H1 (cell line): Measurements from ENCODE around the gene B4GALNT1.

ENCODE experiments used
- BACH1 ChIP-seq: IDR thresholded peaks from 2 replicates; pipeline ENCODE4 v1.6.1; 2012; ENCODE audit warnings: low read length, improper control_type of control experiment
- CHD2 ChIP-seq: IDR thresholded peaks from 2 replicates; pipeline ENCODE4 v1.6.1; 2012; ENCODE audit warnings: low read length, improper control_type of control experiment
- EP300 ChIP-seq, 2 experiments: IDR thresholded peaks; 1 replicate in 1 of 2; 2 replicates in 1 of 2; pipeline ENCODE4 v1.6.1; 2011 to 2012; ENCODE audit warnings: low read depth in 2 of 2, low read length in 2 of 2, mild to moderate bottlenecking in 2 of 2, borderline replicate concordance in 1 of 2, inconsistent platforms in 1 of 2, moderate library complexity in 1 of 2
- KDM1A ChIP-seq: fragments of 200-600, 300-600 bp; sonication (generic); IDR thresholded peaks from 2 replicates; pipeline ENCODE4 v1.7.1; 2016; ENCODE audit warnings: mild to moderate bottlenecking, low read length, borderline replicate concordance
- PHF8 ChIP-seq: fragments of 200-600 bp; sonication (generic); conservative IDR thresholded peaks from 2 replicates; pipeline ENCODE4 v1.7.1; 2012; ENCODE audit warnings: low read depth, mild to moderate bottlenecking, inconsistent platforms, low read length, moderate library complexity
- POLR2A ChIP-seq, 2 experiments: IDR thresholded peaks; 1 replicate in 1 of 2; 2 replicates in 1 of 2; pipeline ENCODE4 v1.6.1; 2011; ENCODE audit warnings: low read depth in 2 of 2, low read length in 2 of 2, mild to moderate bottlenecking in 2 of 2; ENCODE audit errors: control extremely low read depth in 1 of 2
- POLR2AphosphoS5 ChIP-seq: IDR thresholded peaks from 2 replicates; pipeline ENCODE4 v1.6.1; 2011; ENCODE audit warnings: low read depth, low read length
- RAD21 ChIP-seq, 2 experiments: IDR thresholded peaks in 1 of 2; conservative IDR thresholded peaks in 1 of 2; 2 replicates each; pipeline ENCODE4 v1.6.1; 2011; ENCODE audit warnings: low read depth in 2 of 2, low read length in 2 of 2, improper control_type of control experiment in 1 of 2, inconsistent platforms in 1 of 2, mild to moderate bottlenecking in 1 of 2, moderate library complexity in 1 of 2
- YY1 ChIP-seq: IDR thresholded peaks from 2 replicates; pipeline ENCODE4 v1.6.1; 2011; ENCODE audit warnings: low read depth, mild to moderate bottlenecking, low read length
- TF ChIP-seq, protein P1 (sequence below), 3 experiments: IDR thresholded peaks; 1 replicate in 2 of 3; 2 replicates in 1 of 3; pipeline versions ENCODE4 v1.5.1 to v1.6.1; 2011; ENCODE audit warnings: low read length in 3 of 3, mild to moderate bottlenecking in 3 of 3, inconsistent platforms in 2 of 3, low read depth in 1 of 3, moderate library complexity in 1 of 3; ENCODE audit not compliant: insufficient read depth in 1 of 3; ENCODE audit errors: control extremely low read depth in 1 of 3
- TF ChIP-seq, protein P2 (sequence below): IDR thresholded peaks from 2 replicates; pipeline ENCODE4 v1.6.1; 2012; ENCODE audit warnings: inconsistent platforms
- TF ChIP-seq, protein P3 (sequence below): IDR thresholded peaks from 2 replicates; pipeline ENCODE4 v1.6.1; 2011; ENCODE audit warnings: low read depth, mild to moderate bottlenecking, low read length; ENCODE audit not compliant: insufficient read depth

DNA sequence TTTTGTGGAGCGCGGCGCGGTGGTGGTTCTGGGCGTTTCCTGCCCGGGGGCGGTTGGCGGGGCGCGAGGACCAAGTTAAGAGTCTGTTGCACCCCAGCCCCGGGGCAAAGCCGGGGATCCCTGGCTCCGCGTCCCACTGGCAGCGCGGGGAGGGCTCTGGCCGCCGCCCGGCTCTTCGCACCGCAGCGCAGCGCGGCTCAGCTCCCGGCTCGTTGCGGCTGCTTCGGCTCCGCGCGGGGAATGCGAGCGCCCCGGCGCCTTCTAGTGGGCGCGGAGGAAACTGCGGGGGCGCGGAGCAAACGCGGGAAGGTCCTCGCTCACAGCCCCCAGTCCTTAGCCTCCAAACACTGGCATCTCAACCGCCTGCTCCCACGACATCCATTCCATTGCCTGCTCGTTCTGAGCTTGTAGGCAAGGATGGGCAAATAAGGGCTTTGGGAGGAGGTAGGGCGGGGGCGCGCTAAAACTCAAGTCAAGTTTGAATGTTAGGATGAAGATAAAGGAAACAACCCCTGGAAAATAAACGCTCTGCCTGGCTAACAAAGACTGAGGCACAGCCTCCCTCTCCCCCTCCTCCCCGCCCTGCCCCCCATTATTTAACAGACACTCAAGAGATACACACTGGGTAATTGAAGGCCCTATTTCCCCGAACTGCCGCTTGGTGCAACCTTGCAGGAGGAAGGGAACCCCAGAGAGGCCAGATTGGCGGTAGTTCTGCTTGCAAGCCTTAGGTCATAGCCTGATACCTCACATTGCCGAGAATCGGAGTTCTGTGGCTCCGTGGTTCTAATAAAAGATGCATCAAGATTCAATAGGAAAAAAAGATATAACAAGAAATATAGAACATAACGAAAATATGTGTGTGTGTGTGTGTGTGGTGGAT, at the start of gene B4GALNT1:
- TF ChIP-seq, protein P1, sequence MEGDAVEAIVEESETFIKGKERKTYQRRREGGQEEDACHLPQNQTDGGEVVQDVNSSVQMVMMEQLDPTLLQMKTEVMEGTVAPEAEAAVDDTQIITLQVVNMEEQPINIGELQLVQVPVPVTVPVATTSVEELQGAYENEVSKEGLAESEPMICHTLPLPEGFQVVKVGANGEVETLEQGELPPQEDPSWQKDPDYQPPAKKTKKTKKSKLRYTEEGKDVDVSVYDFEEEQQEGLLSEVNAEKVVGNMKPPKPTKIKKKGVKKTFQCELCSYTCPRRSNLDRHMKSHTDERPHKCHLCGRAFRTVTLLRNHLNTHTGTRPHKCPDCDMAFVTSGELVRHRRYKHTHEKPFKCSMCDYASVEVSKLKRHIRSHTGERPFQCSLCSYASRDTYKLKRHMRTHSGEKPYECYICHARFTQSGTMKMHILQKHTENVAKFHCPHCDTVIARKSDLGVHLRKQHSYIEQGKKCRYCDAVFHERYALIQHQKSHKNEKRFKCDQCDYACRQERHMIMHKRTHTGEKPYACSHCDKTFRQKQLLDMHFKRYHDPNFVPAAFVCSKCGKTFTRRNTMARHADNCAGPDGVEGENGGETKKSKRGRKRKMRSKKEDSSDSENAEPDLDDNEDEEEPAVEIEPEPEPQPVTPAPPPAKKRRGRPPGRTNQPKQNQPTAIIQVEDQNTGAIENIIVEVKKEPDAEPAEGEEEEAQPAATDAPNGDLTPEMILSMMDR (IDR thresholded peaks at IDR 0.05; ENCODE audit: control extremely low read depth in 1 of 3, insufficient read depth in 1 of 3, low read depth in 1 of 3, low read length in 3 of 3): peak in 2 of 3 experiments; percentile 84 to 90; a peak in 3 of 4 replicates
- no peak for TF ChIP-seq POLR2A (IDR thresholded peaks at IDR 0.05; ENCODE audit: control extremely low read depth in 1 of 2, low read depth in 2 of 2, low read length in 2 of 2)
- TF ChIP-seq YY1: no peak
- no peak for TF ChIP-seq PHF8
- TF ChIP-seq KDM1A: no peak; the same call in 1 of the 2 replicates
- no peak for TF ChIP-seq CHD2
- TF ChIP-seq, protein P2, sequence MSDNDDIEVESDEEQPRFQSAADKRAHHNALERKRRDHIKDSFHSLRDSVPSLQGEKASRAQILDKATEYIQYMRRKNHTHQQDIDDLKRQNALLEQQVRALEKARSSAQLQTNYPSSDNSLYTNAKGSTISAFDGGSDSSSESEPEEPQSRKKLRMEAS: peak; percentile 90
- TF ChIP-seq, protein P3, sequence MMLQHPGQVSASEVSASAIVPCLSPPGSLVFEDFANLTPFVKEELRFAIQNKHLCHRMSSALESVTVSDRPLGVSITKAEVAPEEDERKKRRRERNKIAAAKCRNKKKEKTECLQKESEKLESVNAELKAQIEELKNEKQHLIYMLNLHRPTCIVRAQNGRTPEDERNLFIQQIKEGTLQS: no peak
- TF ChIP-seq POLR2AphosphoS5: no peak
- peak; percentile 73 for TF ChIP-seq BACH1
- TF ChIP-seq RAD21 (IDR thresholded peaks at IDR 0.05 in 1 of 2, conservative IDR thresholded peaks at IDR 0.05 in 1 of 2; ENCODE audit: low read depth in 2 of 2, low read length in 2 of 2): peak; percentile 44 to 58; a peak in 3 of 4 replicates
- TF ChIP-seq EP300 (IDR thresholded peaks at IDR 0.05; ENCODE audit: borderline replicate concordance in 1 of 2, low read depth in 2 of 2, low read length in 2 of 2): no peak
